ENCODE results near the gene NAA60. TPM values are rescaled to one million over a fixed set of nuclear protein-coding genes. Genes with fewer than 3 reads are reported as not detected.
A peak's percentile ranks its signal among the peaks of the same experiment; 100 is the strongest.

The NAA60 gene
- total and polyA plus RNA-seq, 2 of the 13 experiments (the other 11 are each of a cell fraction or from before 2014, with no cell fraction given), result 14.7 to 32.0 TPM

DNA sequence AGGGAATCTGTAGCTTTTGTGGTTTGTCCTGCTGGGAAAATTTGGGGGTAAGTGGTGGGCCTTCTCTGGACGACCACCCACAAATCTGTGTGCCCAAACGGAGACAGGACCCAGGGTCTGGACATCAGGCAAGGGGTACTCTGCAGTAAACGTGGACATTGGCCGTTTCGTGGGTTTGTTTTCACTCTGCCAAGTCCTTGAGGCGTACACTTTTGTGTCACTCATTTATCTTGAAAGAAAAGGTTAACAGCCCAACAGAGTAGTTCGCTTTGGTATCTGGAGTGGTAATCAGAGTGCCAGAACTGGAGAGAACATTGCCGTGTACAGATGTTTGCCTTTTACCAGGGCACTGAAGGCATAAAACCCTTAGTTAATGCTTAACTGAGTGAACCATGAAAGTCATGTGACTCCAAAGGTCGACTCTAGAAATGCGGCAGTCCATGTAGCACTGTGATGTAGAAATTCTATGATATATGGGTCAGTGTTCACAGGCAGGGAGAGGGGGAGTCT is 15.4 kb downstream of the NAA60 start (continued):
- TF ChIP-seq, protein P1, sequence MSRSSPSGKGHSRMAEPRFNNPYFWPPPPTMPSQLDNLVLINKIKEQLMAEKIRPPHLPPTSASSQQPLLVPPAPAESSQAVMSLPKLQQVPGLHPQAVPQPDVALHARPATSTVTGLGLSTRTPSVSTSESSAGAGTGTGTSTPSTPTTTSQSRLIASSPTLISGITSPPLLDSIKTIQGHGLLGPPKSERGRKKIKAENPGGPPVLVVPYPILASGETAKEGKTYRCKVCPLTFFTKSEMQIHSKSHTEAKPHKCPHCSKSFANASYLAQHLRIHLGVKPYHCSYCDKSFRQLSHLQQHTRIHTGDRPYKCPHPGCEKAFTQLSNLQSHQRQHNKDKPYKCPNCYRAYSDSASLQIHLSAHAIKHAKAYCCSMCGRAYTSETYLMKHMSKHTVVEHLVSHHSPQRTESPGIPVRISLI (CRISPR knock-in tag; IDR thresholded peaks at IDR 0.05; ENCODE audit: borderline replicate concordance), result no peak
- TF ChIP-seq, protein P2, sequence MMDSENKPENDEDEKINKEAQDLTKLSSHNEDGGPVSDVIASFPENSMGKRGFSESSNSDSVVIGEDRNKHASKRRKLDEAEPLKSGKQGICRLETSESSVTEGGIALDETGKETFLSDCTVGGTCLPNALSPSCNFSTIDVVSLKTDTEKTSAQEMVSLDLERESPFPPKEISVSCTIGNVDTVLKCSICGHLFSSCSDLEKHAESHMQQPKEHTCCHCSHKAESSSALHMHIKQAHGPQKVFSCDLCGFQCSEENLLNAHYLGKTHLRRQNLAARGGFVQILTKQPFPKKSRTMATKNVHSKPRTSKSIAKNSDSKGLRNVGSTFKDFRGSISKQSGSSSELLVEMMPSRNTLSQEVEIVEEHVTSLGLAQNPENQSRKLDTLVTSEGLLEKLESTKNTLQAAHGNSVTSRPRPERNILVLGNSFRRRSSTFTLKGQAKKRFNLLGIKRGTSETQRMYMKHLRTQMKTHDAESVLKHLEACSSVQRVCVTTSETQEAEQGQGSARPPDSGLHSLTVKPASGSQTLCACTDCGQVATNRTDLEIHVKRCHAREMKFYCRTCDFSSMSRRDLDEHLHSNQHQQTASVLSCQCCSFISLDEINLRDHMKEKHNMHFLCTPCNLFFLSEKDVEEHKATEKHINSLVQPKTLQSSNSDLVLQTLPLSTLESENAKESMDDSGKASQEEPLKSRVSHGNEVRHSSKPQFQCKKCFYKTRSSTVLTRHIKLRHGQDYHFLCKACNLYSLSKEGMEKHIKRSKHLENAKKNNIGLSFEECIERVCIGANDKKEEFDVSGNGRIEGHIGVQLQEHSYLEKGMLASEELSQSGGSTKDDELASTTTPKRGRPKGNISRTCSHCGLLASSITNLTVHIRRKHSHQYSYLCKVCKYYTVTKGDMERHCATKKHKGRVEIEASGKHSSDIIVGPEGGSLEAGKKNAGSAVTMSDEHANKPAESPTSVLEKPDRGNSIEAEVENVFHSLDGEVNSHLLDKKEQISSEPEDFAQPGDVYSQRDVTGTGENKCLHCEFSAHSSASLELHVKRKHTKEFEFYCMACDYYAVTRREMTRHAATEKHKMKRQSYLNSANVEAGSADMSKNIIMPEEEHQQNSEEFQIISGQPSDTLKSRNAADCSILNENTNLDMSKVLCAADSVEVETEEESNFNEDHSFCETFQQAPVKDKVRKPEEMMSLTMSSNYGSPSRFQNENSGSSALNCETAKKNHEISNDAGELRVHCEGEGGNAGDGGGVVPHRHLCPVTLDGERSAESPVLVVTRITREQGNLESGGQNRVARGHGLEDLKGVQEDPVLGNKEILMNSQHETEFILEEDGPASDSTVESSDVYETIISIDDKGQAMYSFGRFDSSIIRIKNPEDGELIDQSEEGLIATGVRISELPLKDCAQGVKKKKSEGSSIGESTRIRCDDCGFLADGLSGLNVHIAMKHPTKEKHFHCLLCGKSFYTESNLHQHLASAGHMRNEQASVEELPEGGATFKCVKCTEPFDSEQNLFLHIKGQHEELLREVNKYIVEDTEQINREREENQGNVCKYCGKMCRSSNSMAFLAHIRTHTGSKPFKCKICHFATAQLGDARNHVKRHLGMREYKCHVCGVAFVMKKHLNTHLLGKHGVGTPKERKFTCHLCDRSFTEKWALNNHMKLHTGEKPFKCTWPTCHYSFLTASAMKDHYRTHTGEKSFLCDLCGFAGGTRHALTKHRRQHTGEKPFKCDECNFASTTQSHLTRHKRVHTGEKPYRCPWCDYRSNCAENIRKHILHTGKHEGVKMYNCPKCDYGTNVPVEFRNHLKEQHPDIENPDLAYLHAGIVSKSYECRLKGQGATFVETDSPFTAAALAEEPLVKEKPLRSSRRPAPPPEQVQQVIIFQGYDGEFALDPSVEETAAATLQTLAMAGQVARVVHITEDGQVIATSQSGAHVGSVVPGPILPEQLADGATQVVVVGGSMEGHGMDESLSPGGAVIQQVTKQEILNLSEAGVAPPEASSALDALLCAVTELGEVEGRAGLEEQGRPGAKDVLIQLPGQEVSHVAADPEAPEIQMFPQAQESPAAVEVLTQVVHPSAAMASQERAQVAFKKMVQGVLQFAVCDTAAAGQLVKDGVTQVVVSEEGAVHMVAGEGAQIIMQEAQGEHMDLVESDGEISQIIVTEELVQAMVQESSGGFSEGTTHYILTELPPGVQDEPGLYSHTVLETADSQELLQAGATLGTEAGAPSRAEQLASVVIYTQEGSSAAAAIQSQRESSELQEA (CRISPR knock-in tag; IDR thresholded peaks at IDR 0.05; ENCODE audit: not compliant biosample characterization), result no peak
- TF ChIP-seq DNMT1 (CRISPR knock-in tag; IDR thresholded peaks at IDR 0.05), result no peak
- peak; percentile 84; the same call in 1 of the 2 replicates for TF ChIP-seq HNF4G (IDR thresholded peaks at IDR 0.05; ENCODE audit: borderline replicate concordance, low read depth, low read length)
- TF ChIP-seq HNF4G (CRISPR knock-in tag; IDR thresholded peaks at IDR 0.05; ENCODE audit: borderline replicate concordance, low read depth), result no peak; the same call in 1 of the 2 replicates
- no peak for TF ChIP-seq TP53 (CRISPR knock-in tag; conservative IDR thresholded peaks at IDR 0.05)
- no peak for TF ChIP-seq ZC3H13 (CRISPR knock-in tag; IDR thresholded peaks at IDR 0.05)
- no peak for TF ChIP-seq CREB1 (IDR thresholded peaks at IDR 0.05)
- 0 out of 2 replicates have a peak, but pooled peaks have one; percentile 15 for TF ChIP-seq CREB1 (CRISPR knock-in tag; IDR thresholded peaks at IDR 0.05)
- TF ChIP-seq PATZ1 (CRISPR knock-in tag; IDR thresholded peaks at IDR 0.05), result no peak
- TF ChIP-seq ELK4 (CRISPR knock-in tag; IDR thresholded peaks at IDR 0.05; ENCODE audit: borderline replicate concordance), result no peak
- TF ChIP-seq MZF1 (CRISPR knock-in tag; IDR thresholded peaks at IDR 0.05; ENCODE audit: borderline replicate concordance), result no peak
- TF ChIP-seq MEF2D (CRISPR knock-in tag; IDR thresholded peaks at IDR 0.05), result no peak
- peak; percentile 40; the same call in 1 of the 2 replicates for TF ChIP-seq FOXA3 (CRISPR knock-in tag; IDR thresholded peaks at IDR 0.05)
- no peak; the same call in 1 of the 2 replicates for TF ChIP-seq JUN (CRISPR knock-in tag; IDR thresholded peaks at IDR 0.05)
- TF ChIP-seq FOXC1 (CRISPR knock-in tag; IDR thresholded peaks at IDR 0.05; ENCODE audit: borderline replicate concordance), result no peak
